MCF 10A (cell line): ENCODE data around the gene BLOC1S3. TPM values are rescaled to one million over a fixed set of nuclear protein-coding genes. Genes with fewer than 3 reads are reported as not detected.
"Not testable (repeated sequence)": the region's sequence is repeated elsewhere in the genome, so short reads cannot be mapped to it uniquely, and the experiment has no call there.

Experiments used
- BruUV-seq: library from RNA; stranded (reverse); fragments of 400-500 nt; replicated peaks from 2 replicates; lab custom pipeline; 2021; lab: Mats Ljungman, UMichigan
- CTCF ChIA-PET: fragments of 300-600 bp; sonication (Branson Sonifier 250); formaldehyde crosslinking; extraction: SDS; loops from one replicate; lab custom pipeline; 2021; ENCODE audit warnings: antibody characterized with exemption, inconsistent platforms; lab: Yijun Ruan, JAX
- POLR2A ChIA-PET: fragments of 300-600, 350-650 bp; sonication (Branson Sonifier 250); formaldehyde crosslinking; extraction: SDS; loops from one replicate; lab custom pipeline; 2020; ENCODE audit warnings: antibody characterized with exemption, inconsistent platforms; lab: Yijun Ruan, JAX
- DNase-seq: peaks from one replicate; pipeline ENCODE4 v3.0.0-alpha.2; 2018; ENCODE audit not compliant: unreplicated experiment
- H3K27ac Mint-ChIP-seq: one replicate; pipeline ENCODE4 v1.8.0; 2022; ENCODE audit warnings: mild to moderate bottlenecking, low read depth, mixed read lengths; ENCODE audit not compliant: unreplicated experiment
- H3K27me3 Mint-ChIP-seq: one replicate; pipeline ENCODE4 v1.8.0; 2022; ENCODE audit warnings: mixed read lengths; ENCODE audit not compliant: insufficient read depth, unreplicated experiment
- H3K36me3 Mint-ChIP-seq: one replicate; pipeline ENCODE4 v1.8.0; 2022; ENCODE audit warnings: mild to moderate bottlenecking, moderate library complexity, mixed read lengths; ENCODE audit not compliant: insufficient read depth, unreplicated experiment
- H3K4me1 Mint-ChIP-seq: one replicate; pipeline ENCODE4 v1.8.0; 2022; ENCODE audit warnings: mixed read lengths; ENCODE audit not compliant: insufficient read depth, unreplicated experiment
- H3K4me3 Mint-ChIP-seq: one replicate; pipeline ENCODE4 v1.8.0; 2022; ENCODE audit warnings: mild to moderate bottlenecking, moderate library complexity, mixed read lengths; ENCODE audit not compliant: unreplicated experiment
- H3K9me3 Mint-ChIP-seq: one replicate; pipeline ENCODE4 v1.8.0; 2022; ENCODE audit warnings: mixed read lengths; ENCODE audit not compliant: unreplicated experiment
- CTCF ChIP-seq: fragments of 200-600 bp; IDR thresholded peaks from one replicate; pipeline ENCODE4 v1.8.0; 2022; ENCODE audit warnings: antibody characterized with exemption, mild to moderate bottlenecking; ENCODE audit not compliant: unreplicated experiment
- intact Hi-C: fragments of 100-400 bp; cut with micrococcal nuclease; formaldehyde crosslinking; loops from 2 replicates; pipeline ENCODE4 v1.14.1; 2022
- total RNA-seq: library from RNA; stranded (reverse); gene quantifications from 2 replicates; pipeline ENCODE4 v1.2.3, GENCODE V29; 2022

The BLOC1S3 gene
- total RNA-seq, 1 experiment from 2014 or later: 14.0 TPM

- ChIA-PET POLR2A (no interaction called here), CTCF (no interaction called here)
- H3K27ac Mint-ChIP-seq: no peak overlapping the region
- no peak for TF ChIP-seq CTCF
- no peaks in the 10 kb centered on the region for H3K4me1 Mint-ChIP-seq
- H3K27me3 Mint-ChIP-seq: peaks cover 14% of the 10 kb centered on the region
- no peaks in the 10 kb centered on the region for H3K9me3 Mint-ChIP-seq
- H3K36me3 Mint-ChIP-seq: no peaks in the 10 kb centered on the region
- no peak for DNase-seq
- no peak overlapping the region for H3K4me3 Mint-ChIP-seq
- no TSS peak for BruUV-seq
- intact Hi-C loops: no loop called here
These were observed 45.3 kb downstream of the BLOC1S3 start for GRCh38 chr19:45223879-45224278.

GRCh38 chr19:45224645-45225044 lies 46.1 kb downstream of the BLOC1S3 start:
- ChIA-PET POLR2A (no interaction called here), CTCF (no interaction called here)
- no peaks in the 10 kb centered on the region for H3K4me1 Mint-ChIP-seq
- no peak for DNase-seq
- H3K36me3 Mint-ChIP-seq: no peaks in the 10 kb centered on the region
- no peak for TF ChIP-seq CTCF
- peaks cover 14% of the 10 kb centered on the region for H3K27me3 Mint-ChIP-seq
- no peak overlapping the region for H3K4me3 Mint-ChIP-seq
- H3K27ac Mint-ChIP-seq: no peak overlapping the region
- BruUV-seq: no TSS peak
- H3K9me3 Mint-ChIP-seq: no peaks in the 10 kb centered on the region
- intact Hi-C loops: no loop called here

- peaks cover 12% of the 10 kb centered on the region for H3K4me1 Mint-ChIP-seq
- BruUV-seq, H3K36me3 Mint-ChIP-seq, H3K27ac Mint-ChIP-seq, H3K27me3 Mint-ChIP-seq, DNase-seq, H3K9me3 Mint-ChIP-seq, intact Hi-C loops, H3K4me3 Mint-ChIP-seq: not testable (repeated sequence)
- ChIA-PET CTCF (interaction anchor here (0.7 kb wide), 1 partner anchor 37 kb away, joined by 3 read pairs; no protein-coding TSS in a partner anchor), POLR2A (interaction anchor here (0.5 to 1.5 kb wide), 6 partner anchors 9 to 152 kb away, joined by 3 read pairs; no protein-coding TSS in a partner anchor)
These were observed 50.5 kb downstream of the BLOC1S3 start for GRCh38 chr19:45229056-45229455.

Other genes starting within 250 kb of the BLOC1S3 start
- not detected in 2 replicates for gene APOC4, start 236.5 kb upstream of the BLOC1S3 start, total RNA-seq
- gene APOC2, start 232.7 kb upstream of the BLOC1S3 start, total RNA-seq: not detected in 2 replicates
- gene CLPTM1, start 223.4 kb upstream of the BLOC1S3 start, total RNA-seq: 91.3 and 101 TPM in 2 replicates
- gene RELB, start 177.3 kb upstream of the BLOC1S3 start, total RNA-seq: 27.0 and 39.8 TPM in 2 replicates
- 71.7 and 83.5 TPM in 2 replicates for gene CLASRP, start 139.7 kb upstream of the BLOC1S3 start, total RNA-seq
- gene ZNF296, start 102.3 kb upstream of the BLOC1S3 start, total RNA-seq: 2.0 and 2.7 TPM in 2 replicates
- gene GEMIN7, start 99.5 kb upstream of the BLOC1S3 start, total RNA-seq: 21.0 and 21.8 TPM in 2 replicates
- gene PPP1R37, start 85.6 kb upstream of the BLOC1S3 start, total RNA-seq: 22.0 and 22.5 TPM in 2 replicates
- gene NKPD1, start 17.8 kb upstream of the BLOC1S3 start, total RNA-seq: 0.09 and 0.22 TPM in 2 replicates
- 14.4 and 16.1 TPM in 2 replicates for gene TRAPPC6A, start 547 bp upstream of the BLOC1S3 start, total RNA-seq
- not detected in 2 replicates for gene EXOC3L2, start 66.6 kb downstream of the BLOC1S3 start, total RNA-seq
- gene MARK4, start 72.5 kb downstream of the BLOC1S3 start, total RNA-seq: 22.4 and 24.2 TPM in 2 replicates
- not detected in 2 replicates for gene CKM, start 144.1 kb downstream of the BLOC1S3 start, total RNA-seq
- 3.9 TPM in 2 replicates for gene KLC3, start 162.0 kb downstream of the BLOC1S3 start, total RNA-seq
- gene ERCC2, start 191.8 kb downstream of the BLOC1S3 start, total RNA-seq: 19.2 and 27.8 TPM in 2 replicates
- gene PPP1R13L, start 226.3 kb downstream of the BLOC1S3 start, total RNA-seq: 142 and 161 TPM in 2 replicates
- 9.6 and 17.6 TPM in 2 replicates for gene POLR1G, start 227.9 kb downstream of the BLOC1S3 start, total RNA-seq
- 186 and 227 TPM in 2 replicates for gene ERCC1, start 245.1 kb downstream of the BLOC1S3 start, total RNA-seq